G401.6 (cell line): ENCODE data around the gene CCSER1.
A peak's percentile ranks its signal among the peaks of the same experiment; 100 is the strongest.

Experiments used
- FAIRE-seq: peaks from 2 replicates; lab custom pipeline; 2012; peaks lifted over from hg19 to GRCh38; lab: Jason Lieb, UNC

Gene CCSER1

DNA sequence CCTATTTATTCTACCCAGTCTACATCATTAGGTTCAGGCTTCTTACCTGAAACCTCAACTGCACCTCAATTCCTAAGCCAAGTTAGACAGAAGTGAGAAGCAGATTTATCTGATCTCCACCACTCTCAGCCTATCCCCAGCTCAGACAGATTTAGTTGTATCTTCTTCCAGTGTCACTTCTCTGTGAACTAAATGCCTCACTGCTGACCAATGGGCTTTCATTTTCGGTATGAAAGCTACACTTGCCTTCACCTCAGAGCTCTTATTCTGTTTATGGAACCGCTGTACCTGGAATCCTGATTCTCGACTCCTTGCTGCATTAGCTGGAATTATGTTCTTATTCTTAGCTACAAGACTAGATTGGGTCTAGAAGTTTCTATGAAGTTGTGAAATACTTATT, 833.2 kb downstream of the CCSER1 start:
- no peak for FAIRE-seq

DNA sequence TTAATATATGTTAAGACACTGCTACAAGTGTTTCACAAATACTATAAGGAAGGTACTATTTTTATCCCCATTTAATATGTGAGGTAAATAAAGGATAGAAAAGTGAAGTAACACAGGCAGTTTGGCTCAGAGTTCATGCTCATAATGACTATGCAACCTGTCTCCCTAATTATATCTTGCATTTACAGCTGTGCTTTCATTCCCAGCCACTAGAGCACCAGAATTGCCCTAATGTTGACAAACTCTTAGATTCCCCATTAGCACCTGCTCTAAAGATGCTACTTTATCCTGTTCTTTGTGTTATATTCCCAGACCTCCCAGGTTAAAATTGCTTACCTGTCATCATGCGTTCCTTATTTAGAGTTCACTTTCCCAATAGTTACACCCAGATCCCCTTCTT, 833.6 kb downstream of the CCSER1 start:
- no peak for FAIRE-seq

DNA sequence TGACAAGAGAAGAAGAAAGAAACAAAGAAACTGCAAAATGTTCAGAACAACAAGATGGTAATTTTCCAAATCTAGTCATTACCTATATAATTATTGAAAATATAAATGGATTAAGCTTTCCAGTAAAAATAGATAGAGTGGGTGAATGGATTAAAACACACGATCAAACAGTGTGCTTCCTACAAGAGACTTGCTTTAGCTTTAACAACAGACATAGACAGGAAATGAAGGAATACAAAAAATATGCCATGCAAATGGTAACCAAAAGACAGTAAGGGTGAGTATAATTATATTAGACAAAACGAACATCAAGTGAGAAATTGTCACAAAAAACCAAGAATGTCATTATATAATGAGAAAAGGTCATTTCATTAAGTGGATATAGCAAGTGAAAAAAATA, 842.8 kb downstream of the CCSER1 start:
- no peak for FAIRE-seq

DNA sequence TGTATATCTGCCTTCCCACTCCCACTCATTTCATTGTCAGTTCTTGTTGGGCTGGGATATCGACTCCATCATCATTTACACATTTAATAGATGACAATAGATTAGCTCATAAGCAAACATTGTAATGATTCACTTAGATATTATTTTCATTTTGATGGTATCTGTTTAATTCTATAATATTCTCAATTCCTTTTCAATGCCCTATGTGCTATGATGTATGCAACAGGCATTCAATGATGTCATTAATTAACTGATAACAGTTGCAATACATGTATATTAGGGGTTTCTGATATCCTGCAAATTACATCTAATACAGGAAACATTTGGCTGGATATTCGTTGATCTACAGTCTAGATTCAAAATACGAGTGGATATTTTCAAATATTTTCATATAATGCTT, 850.5 kb downstream of the CCSER1 start:
- no peak for FAIRE-seq

DNA sequence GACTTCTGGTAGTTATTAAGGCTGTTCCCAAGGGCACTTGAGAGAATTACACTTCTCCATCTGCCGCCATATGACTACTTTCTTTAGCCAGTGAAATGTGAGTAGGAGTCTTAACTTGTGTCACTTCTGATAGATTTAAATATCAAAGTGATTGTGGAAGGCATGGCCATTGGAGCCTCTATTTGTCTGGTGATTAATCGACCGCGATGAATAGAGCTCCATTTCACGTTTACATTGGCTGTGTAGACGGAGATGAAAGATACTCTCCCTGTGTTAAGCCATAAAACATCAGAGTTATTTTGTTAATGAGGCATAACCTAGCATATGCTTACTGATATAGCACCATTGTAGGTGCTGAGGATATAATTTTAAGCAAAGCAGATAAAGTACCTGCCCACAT, 852.4 kb downstream of the CCSER1 start:
- FAIRE-seq, result no peak

DNA sequence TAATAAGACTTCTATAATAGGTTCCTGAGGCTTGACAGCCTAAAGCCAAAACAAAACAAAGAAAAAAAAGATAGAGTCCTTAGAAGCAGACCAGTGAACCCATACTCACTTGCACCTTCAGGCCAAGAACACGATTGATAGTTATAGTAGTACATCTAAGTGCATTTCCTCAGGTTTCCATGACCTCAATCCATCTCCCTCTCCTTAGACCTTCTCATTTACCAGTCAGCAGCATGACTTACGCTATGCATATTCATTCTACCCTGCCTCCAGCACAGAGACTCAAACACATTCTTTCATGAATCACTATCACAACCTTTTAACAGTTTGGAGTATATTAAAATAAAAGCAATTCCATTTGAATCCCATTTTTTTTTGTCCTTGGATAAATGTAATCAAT, 855.6 kb downstream of the CCSER1 start:
- FAIRE-seq, result no peak

DNA sequence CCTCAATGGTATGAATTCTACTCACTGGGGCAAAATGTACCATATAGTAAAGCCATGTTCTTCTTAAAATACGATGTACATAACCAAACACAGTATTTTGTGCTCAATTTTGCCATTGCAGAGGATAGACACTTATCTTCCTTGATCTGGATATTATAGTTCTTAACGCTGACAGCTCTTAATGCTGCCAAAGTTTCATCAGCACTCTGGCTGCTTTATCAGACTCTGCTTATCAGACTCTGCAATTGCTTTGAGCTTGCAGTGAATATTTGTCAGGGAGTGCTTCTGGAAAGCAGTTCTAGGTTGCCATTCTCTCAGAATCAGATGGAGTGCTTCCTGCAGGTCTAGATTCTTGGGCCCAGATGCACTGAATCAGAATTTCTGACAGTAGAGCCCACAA, 863.1 kb downstream of the CCSER1 start:
- no peak for FAIRE-seq

DNA sequence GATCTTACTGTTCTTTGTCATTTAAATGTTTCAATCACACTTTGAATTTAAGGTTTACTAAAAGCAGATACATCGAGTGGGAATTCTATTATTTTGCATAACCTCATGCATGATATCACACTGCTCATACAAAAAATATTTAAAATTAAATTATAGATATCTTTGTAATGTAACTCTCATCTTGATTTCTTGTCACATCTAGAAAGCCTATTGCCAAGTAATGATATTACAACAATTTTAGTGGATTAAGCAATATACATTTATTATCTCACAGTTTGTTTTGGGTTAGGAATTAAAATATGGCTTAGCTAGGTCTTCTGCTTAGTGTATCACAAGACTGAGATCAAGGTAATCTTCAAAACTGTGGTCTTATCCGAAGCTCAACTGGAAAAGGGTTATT, 865.0 kb downstream of the CCSER1 start:
- no peak for FAIRE-seq

DNA sequence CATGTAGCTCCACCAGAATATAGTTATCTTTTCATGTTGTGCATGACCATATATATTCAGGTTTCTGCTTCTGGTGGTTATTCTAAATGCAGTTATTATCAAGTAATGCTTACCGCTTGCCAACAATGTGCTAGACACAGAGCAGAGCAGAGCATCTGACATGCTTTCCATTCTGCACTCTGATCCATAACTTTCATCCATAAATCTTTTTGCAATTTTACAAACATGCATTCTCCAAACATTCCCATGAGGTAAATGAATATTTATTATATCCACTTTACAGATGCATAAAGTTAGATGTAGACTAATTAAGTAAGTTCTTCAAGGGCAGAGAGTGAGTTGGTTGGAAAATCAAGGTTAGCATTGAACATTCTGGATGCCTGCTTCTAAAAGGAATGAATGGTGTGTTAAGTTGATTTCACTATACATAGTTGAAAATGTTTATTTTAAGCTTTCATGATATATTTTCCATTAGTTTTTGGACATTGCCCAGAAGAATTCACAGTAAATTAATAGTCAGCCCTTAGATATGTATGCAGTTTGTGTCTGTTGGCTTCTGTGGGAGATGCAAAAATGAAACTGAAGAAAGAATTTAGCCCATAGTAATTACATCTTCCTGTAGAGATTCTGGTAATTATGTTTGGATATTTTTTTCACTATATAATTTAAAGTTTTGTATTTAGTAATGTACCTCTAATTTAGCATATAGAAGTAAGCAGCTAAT, 867.8 kb downstream of the CCSER1 start:
- FAIRE-seq, result no peak

DNA sequence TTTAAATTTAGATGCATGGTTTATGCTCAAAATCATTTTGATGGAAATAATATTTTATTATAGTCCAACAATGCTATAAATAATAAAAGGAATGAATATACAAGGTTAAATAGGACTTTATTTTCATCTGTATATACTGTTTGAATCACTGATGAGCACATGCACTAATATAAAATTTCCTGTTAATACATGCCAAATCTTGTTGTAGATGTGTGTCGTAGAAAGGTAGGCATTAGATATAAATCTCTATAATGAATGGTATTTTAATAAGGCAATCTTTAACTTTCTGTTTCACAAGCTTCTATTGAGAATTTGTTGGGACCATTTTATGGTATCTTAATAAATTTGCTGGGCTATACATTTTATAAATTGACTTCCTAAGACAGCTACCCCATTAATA, 868.8 kb downstream of the CCSER1 start:
- no peak for FAIRE-seq

DNA sequence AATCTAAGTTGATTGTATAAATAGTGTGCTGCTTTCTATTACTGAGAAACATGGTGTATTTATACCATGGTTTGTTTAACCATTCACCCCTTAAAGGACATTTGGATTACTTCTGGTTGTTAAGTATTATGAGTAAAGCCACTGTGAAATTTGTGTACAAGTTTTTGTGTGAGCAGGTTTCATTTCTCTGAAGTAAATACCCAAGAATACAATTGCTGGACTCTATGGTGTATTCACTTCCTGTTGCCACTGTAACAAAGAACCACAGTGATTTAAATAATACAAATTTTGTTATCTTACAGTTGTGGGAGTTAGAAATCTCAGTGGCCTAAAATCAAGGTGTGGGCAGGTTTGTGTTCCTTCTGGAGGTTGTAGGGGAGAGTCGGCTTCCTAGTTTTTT, 869.6 kb downstream of the CCSER1 start:
- FAIRE-seq, result no peak

DNA sequence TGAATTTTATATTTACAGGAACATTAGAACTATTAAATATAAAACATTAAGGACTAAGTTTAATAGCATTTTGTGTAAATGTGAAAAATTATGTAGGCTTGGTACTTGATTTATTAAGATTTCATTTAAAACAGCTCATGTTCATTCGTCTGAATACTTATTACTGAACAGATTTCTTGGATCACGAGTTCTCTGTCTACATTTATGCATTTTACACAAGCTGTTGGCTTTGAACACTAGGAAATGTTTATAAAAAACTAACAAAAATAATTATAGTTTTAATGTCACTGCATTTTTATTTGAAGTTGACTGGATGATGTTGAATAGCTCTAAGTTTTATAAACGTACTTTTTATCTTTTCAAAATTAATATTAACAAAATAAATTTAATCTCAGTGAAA, 888.7 kb downstream of the CCSER1 start:
- peak; percentile 81 for FAIRE-seq

DNA sequence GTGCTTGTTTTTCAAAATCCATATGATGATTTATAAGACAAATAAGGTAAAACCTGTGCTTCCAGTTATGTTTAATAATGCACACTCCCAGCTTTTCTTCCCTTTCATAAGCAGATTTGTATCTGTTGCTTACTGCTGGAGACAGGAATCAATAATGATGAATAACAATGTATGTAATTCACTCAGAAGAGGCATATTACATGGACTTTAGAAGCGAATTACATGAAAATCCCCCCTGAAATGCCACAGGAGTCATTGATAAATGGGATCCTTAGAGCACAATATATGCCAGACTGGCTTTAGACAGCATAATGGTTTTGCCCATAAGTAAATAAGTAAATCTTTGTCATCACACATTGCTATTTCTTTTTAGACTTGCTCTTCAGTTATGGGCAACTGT, 892.3 kb downstream of the CCSER1 start:
- no peak for FAIRE-seq

DNA sequence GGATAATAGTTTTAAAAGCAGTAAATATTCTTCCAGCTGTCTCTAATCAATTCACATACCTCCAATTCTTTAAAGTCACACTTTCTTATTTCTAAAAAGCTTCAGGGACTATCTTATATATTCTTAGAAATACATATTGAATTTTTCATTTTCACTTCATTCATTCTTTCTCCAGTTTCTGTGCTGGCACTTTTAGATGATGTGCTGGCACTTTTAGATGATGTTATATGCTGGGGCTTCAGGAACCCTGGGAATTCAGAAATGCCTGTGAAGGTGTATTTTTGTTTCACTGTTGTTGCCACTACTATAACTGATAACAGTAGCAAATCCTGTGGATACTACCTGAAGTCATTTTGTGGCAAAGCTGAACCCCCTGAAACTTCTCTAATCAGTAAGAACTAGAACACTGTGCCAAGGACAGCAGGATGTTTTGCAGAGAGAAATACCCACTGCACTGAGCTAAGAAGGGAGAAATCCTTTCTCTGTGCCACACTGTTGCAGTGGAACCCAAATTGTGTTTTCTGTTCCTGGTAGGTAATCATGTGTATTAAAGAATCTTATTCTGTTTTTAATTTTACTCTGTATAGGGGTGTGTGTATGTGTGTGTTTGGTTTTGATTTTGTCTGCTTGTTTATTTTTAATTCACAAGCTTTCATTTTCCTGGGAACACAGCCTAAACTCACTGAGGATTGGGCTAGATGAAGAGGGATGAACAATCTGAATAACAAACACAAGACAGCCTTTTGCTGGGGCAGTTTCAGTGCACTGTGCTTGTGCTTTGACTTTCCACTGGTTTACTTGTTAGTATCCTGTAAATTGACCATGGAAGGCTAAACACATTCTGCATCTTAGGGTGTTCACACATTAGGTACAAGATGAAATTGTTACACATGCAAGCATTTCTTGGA, 898.3 kb downstream of the CCSER1 start:
- FAIRE-seq, result no peak

DNA sequence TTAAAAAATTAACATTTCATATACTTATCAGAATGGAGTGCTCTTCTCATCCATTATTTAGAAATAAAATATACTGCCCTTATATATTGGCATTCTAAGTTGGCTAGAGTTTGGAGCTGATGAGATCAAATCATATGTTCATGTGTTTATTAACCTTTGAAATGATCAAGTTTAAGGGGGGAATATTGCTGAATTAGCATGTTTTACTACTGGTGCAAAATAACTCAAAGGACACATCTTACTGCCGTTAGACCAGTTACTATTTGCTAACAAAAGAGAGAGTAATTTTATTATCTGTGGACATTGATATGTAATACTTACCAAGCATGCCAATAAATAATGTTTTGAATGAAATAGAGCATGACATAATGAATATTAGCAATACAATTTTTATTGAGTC, 901.0 kb downstream of the CCSER1 start:
- FAIRE-seq, result no peak

DNA sequence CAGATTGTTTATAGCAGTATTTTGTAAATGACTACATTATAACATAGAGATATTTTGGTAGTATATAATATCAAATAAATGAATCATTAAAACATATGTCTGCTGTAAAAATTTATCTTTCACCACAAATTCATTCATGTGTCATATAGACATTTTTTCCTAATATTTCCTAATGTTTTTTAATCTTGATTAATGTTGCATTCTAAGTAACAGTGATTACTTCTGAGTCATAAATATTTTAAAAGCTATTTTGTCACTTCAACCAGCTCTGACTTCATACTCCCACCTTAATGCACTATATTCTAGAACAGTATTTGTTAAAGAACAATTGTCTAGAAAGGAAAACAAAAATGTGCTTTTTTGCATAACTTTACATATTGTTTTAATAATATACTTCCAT, 904.6 kb downstream of the CCSER1 start:
- no peak for FAIRE-seq

DNA sequence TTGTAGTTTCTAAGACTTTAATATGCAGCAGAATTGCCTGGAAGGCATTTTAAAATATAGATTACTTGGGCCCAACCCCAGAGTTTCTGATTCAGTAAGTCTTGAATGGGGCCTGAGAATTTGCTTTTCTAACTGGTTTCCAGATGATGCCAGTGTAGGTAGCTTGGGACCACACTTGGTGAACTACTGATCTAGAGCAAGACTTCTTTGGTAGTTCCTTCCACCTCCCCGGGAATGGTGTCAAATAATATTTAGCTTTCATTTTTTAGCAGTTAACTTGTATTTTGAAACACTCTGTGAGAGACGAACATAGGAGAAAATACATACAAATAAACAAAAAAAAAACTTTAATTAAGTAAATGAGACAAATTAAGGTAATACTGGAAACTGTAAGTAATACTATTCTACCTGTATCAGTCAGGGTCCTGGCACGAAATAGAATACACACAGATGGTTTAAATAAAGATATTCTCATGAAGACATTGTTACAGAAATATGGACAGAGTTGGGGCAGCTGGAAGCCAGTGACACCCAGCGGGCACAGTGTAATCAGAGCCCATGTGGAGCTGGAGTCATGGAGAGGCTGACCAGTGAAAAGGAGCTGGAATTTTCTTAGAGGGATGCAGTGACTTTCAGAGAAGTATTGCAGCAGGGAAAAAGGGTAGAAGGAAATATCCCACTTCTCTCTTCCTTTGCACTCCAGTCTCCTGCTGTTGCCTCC, 905.7 kb downstream of the CCSER1 start:
- FAIRE-seq, result no peak

DNA sequence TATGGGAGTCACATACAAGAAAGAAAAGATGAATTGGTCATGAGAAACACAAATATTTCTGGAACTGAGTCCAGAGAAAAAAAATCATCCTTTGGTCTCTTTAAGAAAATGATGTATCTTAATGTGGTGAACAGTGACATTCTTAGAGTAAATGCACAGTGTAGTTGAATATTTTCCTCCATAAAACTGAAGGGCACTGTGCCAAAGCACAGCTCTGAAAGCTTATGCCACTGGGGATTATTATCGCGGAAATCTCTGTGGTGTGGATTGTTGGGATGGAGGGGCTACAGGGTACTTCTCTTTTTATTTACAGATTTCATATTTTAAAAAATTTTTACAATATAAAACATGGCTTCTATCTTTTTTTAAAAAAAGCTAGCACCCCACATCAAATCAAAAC, 908.1 kb downstream of the CCSER1 start:
- FAIRE-seq, result no peak

DNA sequence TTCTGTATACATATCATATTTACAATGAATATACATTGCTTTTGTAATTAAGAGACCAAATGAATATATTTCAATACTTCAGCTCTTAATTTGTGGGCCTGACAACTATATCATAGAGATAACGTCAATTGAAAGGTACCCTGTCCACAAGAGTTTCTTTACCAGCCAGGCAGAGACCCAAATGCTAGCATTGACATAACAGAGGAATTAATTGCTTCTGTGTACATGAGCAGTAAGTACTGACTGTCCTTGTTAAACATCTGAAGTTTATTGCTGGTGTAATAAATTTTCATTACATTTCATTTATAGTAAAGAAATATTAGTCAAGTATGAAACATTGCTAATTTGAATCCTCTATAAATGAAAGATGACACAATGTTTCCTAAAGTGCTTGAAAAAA, 910.8 kb downstream of the CCSER1 start:
- no peak for FAIRE-seq

DNA sequence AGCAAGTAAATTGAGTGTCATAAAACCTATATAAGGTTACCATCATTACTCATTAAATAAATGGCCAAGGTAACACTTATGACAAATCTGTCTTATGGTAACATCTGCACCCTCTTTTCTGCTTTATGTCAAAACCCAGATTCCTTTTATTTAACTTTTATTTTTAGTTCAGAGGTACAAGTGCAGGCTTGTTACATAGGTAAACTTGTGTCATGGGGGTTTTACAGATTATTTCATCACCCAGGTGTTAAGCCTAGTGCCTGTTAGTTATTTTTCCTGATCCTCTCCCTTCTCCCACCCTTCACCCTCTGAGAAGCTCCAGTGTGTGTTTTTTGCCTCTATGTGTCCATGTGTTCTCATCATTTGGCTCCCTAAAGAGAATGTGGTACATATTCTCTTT, 930.7 kb downstream of the CCSER1 start:
- FAIRE-seq, result no peak

DNA sequence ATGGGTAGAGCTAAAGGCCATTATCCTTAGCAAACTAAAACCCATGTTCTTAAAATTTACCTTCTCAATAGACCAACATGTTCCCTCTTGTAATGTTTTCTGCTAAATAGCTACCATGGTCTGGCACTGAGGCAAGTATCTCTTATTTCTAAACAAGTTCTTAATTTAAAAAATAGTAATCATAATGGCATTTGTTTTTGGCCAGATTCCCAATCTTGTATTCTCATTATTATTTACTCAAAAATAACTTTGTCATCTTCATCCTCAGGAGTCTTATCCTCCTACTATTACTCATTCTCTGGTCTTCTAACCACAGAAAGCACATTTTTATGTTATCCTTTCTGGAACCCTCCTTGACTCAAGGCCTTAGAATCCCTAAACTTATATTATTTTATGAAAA, 931.2 kb downstream of the CCSER1 start:
- FAIRE-seq, result no peak

DNA sequence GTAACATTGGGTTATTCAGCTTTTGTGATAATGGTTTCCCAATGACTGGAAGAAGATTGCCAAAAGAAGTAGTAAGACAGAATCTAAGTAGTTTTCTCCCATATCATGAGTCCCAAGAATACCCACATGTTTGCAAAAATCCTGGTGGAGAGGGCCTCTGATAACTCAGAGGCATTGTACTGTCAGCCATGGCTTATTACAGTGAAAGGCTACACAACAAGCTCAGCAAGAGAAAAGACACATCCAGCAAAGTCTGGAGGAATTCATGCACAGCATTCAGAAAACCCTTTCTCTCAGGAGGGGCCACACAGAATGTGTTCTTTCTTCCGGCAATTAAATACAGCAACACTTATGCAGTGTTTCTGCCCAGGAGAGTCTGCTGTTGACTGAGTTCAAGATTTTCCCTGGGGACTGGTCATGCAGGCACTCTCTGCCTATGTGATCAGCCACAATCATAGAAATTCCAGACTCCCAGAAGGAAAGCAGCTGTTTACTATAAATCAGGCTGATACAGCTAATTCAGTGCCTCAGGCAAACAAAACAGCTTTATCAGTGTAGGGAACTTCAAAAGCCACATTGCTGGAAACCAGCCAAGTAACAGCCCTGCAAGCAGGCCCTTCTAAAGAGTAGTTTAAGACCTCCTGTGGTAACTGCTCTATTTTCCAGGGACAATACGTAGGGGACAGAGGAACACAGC, 937.1 kb downstream of the CCSER1 start:
- no peak for FAIRE-seq

DNA sequence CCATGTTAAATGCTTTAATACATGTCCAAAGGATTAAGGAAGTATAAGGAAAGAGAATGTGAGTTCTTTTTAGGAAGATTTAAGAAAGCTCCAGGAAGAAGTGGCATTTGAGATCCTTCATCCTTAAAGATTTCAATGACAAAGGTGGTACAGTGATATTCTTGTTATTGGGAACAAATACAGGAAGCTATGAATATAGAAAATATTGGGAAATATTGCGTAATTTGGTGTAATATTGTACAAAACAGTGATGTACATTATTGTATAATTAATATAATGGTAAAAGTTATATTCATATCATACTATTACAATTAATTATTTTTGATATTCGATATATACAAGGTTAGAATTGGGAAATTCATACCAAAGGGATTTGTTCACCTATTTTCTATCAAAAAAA, 937.9 kb downstream of the CCSER1 start:
- no peak for FAIRE-seq
